Measurements from ENCODE around the gene PARVG. TPM values are rescaled to one million over a fixed set of nuclear protein-coding genes. Genes with fewer than 3 reads are reported as not detected.

Gene PARVG
- total RNA-seq, 4 donors from 2014 or later: 7.1 to 16.2 (median 11.2) TPM

DNA sequence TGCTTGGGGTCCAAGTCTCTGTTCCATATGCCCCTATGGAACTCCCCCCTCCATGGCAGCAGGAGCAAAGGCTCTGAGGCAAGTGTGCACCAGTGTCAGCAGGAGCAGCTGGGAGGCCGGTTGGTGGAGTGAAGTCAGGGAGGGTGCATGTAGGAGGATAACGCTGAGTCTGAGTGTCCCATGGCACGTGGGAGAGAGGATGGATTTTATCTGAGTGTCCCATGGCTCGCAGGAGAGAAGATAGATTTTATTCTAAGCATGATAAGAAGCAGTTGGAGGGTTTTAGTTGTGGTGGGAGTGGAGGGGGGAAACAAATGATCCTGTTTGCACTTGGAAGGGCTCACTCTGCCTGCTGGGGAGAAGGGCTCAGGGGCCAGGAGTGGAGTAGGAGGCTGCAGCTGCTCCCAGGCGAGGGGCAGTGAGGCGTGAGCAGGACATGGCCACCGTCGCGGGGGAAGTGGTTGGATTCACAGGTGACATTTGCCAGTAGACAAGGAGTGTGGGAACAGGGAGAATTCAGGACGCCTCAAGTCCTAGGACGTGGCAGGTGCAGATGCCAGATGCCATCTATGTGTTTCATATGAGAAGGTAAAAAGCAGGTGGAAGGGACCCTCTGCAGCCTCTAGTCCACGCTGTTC lies 33.6 kb upstream of the PARVG start:
- H3K36me3 ChIP-seq: peaks cover 3 to 57% (median 22%) of the 10 kb centered on the region in 4 donors
- H3K9me3 ChIP-seq: no peaks in the 10 kb centered on the region
- H3K4me1 ChIP-seq: peaks cover 10 to 32% (median 19%) of the 10 kb centered on the region in 4 donors
- H3K27ac ChIP-seq (replicated peaks in 1 of 4): peak overlapping the region in 1 of 4 donors; percentile 66
- intact Hi-C loops (cut with DNase I): no loop called here
- H3K27me3 ChIP-seq: no peaks in the 10 kb centered on the region
- H3K4me3 ChIP-seq: no peak overlapping the region
- WGBS: 77% methylated on average over 12 of the region's 12 CpGs
- DNase-seq (ENCODE audit: extremely low spot score): no peak
- TF ChIP-seq POLR2A (IDR thresholded peaks at IDR 0.05; ENCODE audit: low read depth) (no peak), POLR2AphosphoS5 (IDR thresholded peaks at IDR 0.05) (no peak), EP300 (IDR thresholded peaks at IDR 0.05) (no peak)
- TF ChIP-seq, protein P1, sequence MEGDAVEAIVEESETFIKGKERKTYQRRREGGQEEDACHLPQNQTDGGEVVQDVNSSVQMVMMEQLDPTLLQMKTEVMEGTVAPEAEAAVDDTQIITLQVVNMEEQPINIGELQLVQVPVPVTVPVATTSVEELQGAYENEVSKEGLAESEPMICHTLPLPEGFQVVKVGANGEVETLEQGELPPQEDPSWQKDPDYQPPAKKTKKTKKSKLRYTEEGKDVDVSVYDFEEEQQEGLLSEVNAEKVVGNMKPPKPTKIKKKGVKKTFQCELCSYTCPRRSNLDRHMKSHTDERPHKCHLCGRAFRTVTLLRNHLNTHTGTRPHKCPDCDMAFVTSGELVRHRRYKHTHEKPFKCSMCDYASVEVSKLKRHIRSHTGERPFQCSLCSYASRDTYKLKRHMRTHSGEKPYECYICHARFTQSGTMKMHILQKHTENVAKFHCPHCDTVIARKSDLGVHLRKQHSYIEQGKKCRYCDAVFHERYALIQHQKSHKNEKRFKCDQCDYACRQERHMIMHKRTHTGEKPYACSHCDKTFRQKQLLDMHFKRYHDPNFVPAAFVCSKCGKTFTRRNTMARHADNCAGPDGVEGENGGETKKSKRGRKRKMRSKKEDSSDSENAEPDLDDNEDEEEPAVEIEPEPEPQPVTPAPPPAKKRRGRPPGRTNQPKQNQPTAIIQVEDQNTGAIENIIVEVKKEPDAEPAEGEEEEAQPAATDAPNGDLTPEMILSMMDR (IDR thresholded peaks at IDR 0.05): no peak

- intact Hi-C loops (cut with DNase I): no loop called here
- Histone ChIP-seq H3K9me3 (no peaks in the 10 kb centered on the region), H3K27me3 (no peaks in the 10 kb centered on the region), H3K36me3 (peaks cover 3 to 62% (median 22%) of the 10 kb centered on the region in 4 donors), H3K27ac (replicated peaks in 1 of 4) (peak overlapping the region in 2 of 4 donors; percentile 11 to 66), H3K4me3 (no peak overlapping the region), H3K4me1 (peaks cover 10 to 25% (median 17%) of the 10 kb centered on the region in 4 donors)
- TF ChIP-seq POLR2AphosphoS5 (IDR thresholded peaks at IDR 0.05): peak in 1 of 2 donors; percentile 38
- TF ChIP-seq EP300 (IDR thresholded peaks at IDR 0.05): no peak
- TF ChIP-seq, protein P1 (IDR thresholded peaks at IDR 0.05): no peak
- no peak for TF ChIP-seq POLR2A (IDR thresholded peaks at IDR 0.05; ENCODE audit: low read depth)
- 52% methylated on average over 22 of the region's 27 CpGs for WGBS
- no peak for DNase-seq (ENCODE audit: extremely low spot score)
These were observed 32.7 kb upstream of the PARVG start for GRCh38 chr22:44147821-44148574.

DNA sequence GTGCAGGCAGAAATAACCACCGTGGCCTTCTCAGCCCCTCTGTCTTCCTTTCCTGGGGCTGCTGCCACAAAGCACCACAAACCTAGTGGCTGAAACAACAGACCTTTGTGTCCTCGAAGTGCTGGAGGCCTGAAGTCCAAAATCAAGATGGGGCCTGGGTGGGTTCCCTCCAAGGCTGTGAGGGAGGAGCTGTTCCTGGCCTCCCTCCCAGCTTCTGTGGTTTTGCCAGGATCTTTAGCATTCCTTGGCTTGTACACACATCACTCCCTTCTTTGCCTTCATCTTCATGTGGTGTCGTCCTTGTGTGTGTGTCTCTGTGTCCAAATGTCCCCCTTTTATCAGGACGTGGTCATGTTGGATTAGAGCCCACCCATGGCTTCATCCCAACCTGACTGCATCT lies 29.0 kb upstream of the PARVG start:
- no peak for TF ChIP-seq POLR2AphosphoS5 (IDR thresholded peaks at IDR 0.05)
- TF ChIP-seq, protein P1 (IDR thresholded peaks at IDR 0.05): no peak
- TF ChIP-seq EP300 (IDR thresholded peaks at IDR 0.05): no peak
- no peak for TF ChIP-seq POLR2A (IDR thresholded peaks at IDR 0.05; ENCODE audit: low read depth)
- 72% methylated on average over 4 of the region's 4 CpGs for WGBS
- intact Hi-C loops (cut with DNase I): loop anchor here (10.0 kb wide), 1 partner anchor 157 kb away; no protein-coding TSS in a partner anchor
- H3K27ac ChIP-seq (replicated peaks in 1 of 4): no peak overlapping the region
- no peaks in the 10 kb centered on the region for H3K9me3 ChIP-seq
- H3K4me1 ChIP-seq: peaks cover 0 to 22% (median 15%) of the 10 kb centered on the region in 4 donors
- H3K4me3 ChIP-seq: no peak overlapping the region
- no peaks in the 10 kb centered on the region for H3K27me3 ChIP-seq
- no peak for DNase-seq (ENCODE audit: extremely low spot score)
- H3K36me3 ChIP-seq: peaks cover 3 to 69% (median 29%) of the 10 kb centered on the region in 4 donors

- Histone ChIP-seq H3K4me3 (no peak overlapping the region), H3K27ac (replicated peaks in 1 of 4) (no peak overlapping the region), H3K9me3 (no peaks in the 10 kb centered on the region), H3K4me1 (peaks cover 4 to 17% (median 9%) of the 10 kb centered on the region in 4 donors), H3K27me3 (no peaks in the 10 kb centered on the region), H3K36me3 (peaks cover 3 to 74% (median 33%) of the 10 kb centered on the region in 4 donors)
- intact Hi-C loops (cut with DNase I): loop anchor here (10.0 kb wide), 1 partner anchor 159 kb away; no protein-coding TSS in a partner anchor
- DNase-seq (ENCODE audit: extremely low spot score): no peak
- WGBS: 90% methylated on average over 10 of the region's 10 CpGs
- no peak for TF ChIP-seq POLR2A (IDR thresholded peaks at IDR 0.05; ENCODE audit: low read depth)
- no peak for TF ChIP-seq EP300 (IDR thresholded peaks at IDR 0.05)
- no peak for TF ChIP-seq POLR2AphosphoS5 (IDR thresholded peaks at IDR 0.05)
- TF ChIP-seq, protein P1 (IDR thresholded peaks at IDR 0.05): no peak
These were observed 27.0 kb upstream of the PARVG start for GRCh38 chr22:44153710-44154109.

Measured in esophagus muscularis mucosa (tissue), 4 donors.